Renal pelvis (tissue), 3 donors: ENCODE data around the gene SCN2B. TPM values are rescaled to one million over a fixed set of nuclear protein-coding genes. Genes with fewer than 3 reads are reported as not detected.

Experiments
- polyA plus RNA-seq, 3 donors: library from polyadenylated mRNA; unstranded; fragments of 120-200 nt; gene quantifications; one replicate each; pipeline ENCODE4 v1.2.1, GENCODE V29; 2013; ENCODE audit not compliant: insufficient read length in 3 of 3

SCN2B gene
- polyA plus RNA-seq, 3 donors = 3.7 to 4.9 (median 4.9) TPM

Other genes starting within 250 kb of the SCN2B start
- under 1 TPM; 0.50 to 0.92 (median 0.71) TPM for gene TMPRSS13, start 247.2 kb downstream of the SCN2B start, polyA plus RNA-seq
- gene IL10RA, start 190.2 kb downstream of the SCN2B start, polyA plus RNA-seq = 1 to 10 TPM; 2.0 to 3.8 (median 2.5) TPM
- 10 to 100 TPM; 21.8 to 34.3 (median 30.3) TPM for gene TMPRSS4, start 99.6 kb downstream of the SCN2B start, polyA plus RNA-seq
- under 1 TPM; 0.09 to 0.11 (median 0.10) TPM for gene SMIM35, start 89.7 kb downstream of the SCN2B start, polyA plus RNA-seq
- gene SCN4B, start 23.8 kb downstream of the SCN2B start, polyA plus RNA-seq = 1 to 10 TPM; 1.4 to 2.5 (median 1.4) TPM
- gene JAML, start 48.4 kb upstream of the SCN2B start, polyA plus RNA-seq = 1 to 10 TPM; 1.8 to 3.0 (median 2.4) TPM
- 1 to 10 TPM; 4.5 to 7.6 (median 5.5) TPM for gene MPZL3, start 75.7 kb upstream of the SCN2B start, polyA plus RNA-seq
- gene MPZL2, start 87.7 kb upstream of the SCN2B start, polyA plus RNA-seq = 10 to 100 TPM; 17.1 to 26.3 (median 25.6) TPM
- under 1 TPM; 0.27 to 0.52 (median 0.36) TPM for gene CD3E, start 128.1 kb upstream of the SCN2B start, polyA plus RNA-seq
- gene CD3D, start 166.1 kb upstream of the SCN2B start, polyA plus RNA-seq = under 1 TPM in 1 of 3 donors, not detected in 2; 0.20 TPM
- under 1 TPM; 0.20 to 0.52 (median 0.29) TPM for gene CD3G, start 167.7 kb upstream of the SCN2B start, polyA plus RNA-seq
- 10 to 100 TPM; 34.5 to 50.0 (median 48.0) TPM for gene UBE4A, start 183.0 kb upstream of the SCN2B start, polyA plus RNA-seq
- gene ATP5MG, start 225.0 kb upstream of the SCN2B start, polyA plus RNA-seq = 100 to 1,000 TPM; 417 to 493 (median 431) TPM